Fibroblast of skin of abdomen (primary cell): ENCODE results near the gene PRKAA2.

ENCODE experiments used
- DNase-seq: peaks from one replicate; pipeline ENCODE4 v3.0.0-alpha.2; 2013

PRKAA2 gene

DNA sequence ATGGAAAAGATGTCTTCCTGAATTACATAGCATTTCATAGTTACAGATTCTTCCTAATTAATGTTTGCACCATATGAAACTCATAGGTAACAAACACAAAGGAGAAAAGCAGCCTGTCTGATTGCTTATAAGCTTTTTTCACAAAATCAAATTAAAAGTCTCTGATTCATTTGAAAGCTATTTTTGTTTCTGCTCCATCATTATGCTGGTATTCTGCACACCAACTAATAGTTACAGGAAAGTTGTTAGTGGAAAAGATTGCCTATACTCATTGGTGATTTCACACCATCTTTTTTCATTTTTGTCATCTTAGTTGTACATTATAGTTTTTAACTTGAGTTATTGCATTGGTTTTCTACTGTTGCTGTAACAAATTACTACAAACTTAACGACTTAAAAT lies 70.0 kb downstream of the PRKAA2 start:
- DNase-seq, result peak; percentile 61

DNA sequence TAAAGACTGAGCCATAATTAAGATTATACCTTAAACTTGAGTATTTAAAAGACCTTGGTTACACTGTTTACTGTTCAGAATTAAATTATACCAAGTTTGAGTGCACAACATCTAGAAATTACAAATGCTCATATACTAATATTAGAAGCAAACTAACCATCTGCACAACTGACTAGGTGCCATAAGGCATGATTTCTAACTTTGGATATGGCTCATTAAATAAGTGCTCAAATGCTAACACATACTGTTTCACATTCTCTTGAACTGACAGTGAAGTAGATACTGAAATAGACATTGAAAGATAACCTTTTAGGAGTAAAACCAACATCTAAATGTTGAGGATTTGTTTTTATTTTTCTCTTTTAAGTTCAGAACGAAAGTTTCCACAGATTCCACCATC lies 74.1 kb downstream of the PRKAA2 start:
- DNase-seq, result no peak

DNA sequence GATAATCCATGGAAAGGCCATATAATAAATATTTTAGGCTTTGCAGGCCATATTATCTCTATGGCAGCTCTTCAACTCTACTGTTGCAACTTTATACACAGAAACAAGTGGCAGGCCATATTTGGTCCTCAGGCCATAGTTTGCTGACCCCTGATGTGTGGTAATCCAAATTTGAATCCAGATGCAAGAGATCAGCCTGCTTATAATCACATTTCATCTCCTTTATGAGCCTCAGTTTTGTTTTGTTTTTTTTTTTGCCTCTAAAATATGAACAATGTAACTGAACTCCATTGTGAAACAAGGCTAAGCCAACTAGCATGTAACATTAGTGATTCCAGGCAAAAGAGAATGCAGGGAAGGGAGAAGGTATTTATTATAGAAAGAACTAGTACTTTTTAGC lies 81.6 kb downstream of the PRKAA2 start:
- no peak for DNase-seq

DNA sequence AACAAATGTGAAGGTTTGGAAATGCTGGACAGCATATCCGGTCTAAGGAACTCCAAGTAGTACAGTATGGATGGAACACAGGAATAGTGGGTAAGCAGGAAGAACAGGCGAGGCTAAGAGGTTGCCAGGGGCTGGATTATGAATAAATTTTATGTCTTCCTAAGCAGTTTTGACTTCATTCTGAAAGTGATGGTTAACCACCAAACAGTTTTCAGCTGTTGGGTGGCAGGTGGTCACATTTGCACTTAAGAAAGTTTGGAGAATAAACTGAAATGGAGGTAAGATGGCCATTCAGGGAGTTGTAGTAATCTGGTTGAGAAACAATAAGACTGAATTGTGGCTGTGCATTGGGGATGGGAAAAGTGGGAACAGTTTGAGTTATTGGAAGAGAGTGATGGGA lies 83.8 kb downstream of the PRKAA2 start:
- DNase-seq, result no peak

DNA sequence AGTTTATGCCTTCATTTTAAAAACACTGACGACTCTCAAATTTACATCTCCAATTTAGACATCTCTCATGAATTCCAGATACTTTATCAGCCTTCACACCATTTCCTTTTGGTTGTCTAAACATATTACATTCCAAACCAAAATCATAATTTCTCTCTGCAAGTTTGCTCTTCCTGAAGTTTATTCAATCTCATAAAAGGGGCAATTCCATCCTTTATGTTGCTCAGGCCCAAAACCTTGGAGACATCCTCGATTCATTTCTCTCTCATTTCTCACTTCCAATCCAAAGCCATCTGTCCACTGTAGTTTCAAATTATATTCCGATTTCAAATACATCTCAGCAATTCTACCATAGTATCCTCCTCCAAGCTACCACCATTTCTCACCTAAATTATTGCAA lies 100.1 kb downstream of the PRKAA2 start:
- no peak for DNase-seq

DNA sequence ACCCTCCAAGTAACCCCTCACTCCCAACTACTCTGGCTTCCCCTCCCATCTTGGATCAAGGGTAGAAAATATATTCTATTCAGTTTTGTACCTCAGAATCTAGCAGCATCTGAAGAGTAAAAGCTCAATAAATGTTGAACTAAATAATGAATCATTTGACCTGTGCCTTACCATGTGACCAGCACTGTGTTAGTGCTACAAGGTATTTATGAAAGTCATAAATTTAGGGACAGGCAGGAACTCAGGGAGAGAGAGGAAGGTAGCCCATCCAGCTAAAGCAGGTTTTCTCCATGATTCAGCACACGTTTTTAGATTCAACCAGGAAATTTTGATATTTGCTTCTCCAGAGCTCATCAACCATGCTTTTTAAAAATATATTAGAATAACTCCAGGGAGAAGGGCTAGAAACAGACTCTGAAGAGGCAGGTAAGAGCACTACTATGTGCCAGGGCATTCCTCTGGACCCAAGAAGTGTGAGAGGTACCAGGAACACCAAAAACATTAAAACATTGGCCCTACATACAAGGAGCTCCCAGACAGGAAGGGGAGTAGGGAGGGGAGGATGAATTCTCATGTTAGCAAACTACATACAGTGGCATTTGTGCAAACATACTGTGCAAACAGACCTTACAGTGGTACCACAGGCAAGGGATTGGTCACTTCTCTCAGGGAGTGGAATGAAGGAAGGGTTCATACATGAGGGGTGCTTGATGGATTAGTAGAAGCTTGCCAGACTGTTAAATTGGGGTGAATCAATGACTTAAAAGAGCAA lies 109.8 kb downstream of the PRKAA2 start:
- no peak for DNase-seq

DNA sequence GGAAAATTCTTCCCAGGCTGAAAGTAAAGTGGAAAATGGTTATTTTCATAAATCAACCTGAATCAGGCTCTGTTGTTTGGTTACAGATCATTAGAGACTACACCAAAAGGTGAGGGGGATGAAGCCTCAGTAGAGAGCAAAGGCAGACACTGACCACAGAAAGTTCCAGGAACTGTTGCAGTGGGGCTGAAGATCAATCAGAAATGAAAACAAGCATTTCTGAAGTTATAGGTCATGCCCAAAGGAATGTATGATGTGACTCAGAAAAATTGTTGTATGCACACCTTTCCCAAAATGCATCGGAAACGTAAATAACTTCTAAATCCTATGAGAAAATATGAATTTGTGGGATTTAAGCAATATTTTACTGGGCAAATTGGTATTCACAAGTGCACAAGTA lies 110.8 kb downstream of the PRKAA2 start:
- no peak for DNase-seq

DNA sequence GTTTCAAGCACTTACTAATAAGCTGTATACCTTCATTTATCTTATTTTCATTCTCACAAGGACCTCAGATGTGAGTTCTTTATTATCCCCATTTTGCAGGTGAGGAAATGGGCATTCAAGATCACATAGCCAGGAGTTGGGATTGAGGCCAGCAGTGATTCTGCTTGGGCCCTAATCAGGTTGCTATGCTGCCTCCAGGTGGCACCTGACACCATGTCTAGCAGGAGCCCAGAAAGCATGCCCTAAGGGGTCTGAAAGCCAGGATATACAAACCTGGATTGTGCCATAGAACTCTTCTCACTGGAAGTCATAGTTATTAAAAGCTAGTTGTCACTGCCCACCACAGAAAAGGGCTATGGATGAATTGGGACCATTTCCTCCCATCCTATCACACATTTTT lies 113.0 kb downstream of the PRKAA2 start:
- no peak for DNase-seq

DNA sequence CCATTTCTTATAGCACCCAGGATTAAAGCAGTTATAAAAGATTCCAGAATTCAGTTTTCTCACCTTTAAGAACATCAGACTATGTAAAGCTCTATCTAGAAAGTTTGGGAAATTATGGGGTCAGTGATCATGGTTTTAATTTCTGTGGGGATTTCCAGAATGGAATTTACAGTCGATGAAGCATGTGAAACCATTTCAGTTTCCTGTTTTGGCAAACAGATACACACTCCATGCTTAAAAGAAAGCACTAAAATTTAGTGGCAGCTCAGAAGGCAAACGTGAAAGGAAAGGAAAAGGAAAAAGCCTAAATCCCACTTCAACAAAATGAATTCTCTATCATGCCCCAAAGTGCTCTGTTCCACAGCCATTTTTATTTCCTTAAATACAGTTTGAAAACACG lies 113.7 kb downstream of the PRKAA2 start:
- DNase-seq, result no peak
